Measurements from ENCODE around the gene DRAM1. TPM values are rescaled to one million over a fixed set of nuclear protein-coding genes. Genes with fewer than 3 reads are reported as not detected.
"Not testable (repeated sequence)": the region's sequence is repeated elsewhere in the genome, so short reads cannot be mapped to it uniquely, and the experiment has no call there.

The DRAM1 gene
- polyA plus RNA-seq, 2 of the 4 experiments (the other 2 are of a cell fraction): 28.0 to 39.1 TPM

DNA sequence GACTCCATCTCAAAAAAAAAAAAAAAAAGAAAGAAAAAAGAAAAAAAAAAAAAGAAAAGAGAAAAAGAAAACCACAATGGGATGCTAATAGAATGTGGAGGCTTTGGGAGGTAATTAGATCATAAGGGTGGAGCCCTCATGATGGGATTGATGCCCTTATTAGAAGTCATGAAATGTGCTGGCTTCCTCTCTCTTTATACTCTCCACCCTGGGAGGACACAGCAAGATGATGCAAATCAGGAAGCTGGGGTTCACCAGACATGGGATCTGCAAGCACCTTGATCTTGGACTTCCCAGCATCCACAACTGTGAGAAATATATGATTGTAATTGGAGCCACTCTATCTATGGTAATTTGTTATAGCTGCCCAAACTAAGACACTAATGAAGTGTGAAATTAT, 13.4 kb upstream of the DRAM1 start:
- CTCF ChIA-PET: interaction anchor here (0.6 to 2.5 kb wide), 6 partner anchors 11 to 1792 kb away, joined by 3 to 8 read pairs (median 4); partner anchors contain the start of gene GNPTAB
- no peak for ATAC-seq

DNA sequence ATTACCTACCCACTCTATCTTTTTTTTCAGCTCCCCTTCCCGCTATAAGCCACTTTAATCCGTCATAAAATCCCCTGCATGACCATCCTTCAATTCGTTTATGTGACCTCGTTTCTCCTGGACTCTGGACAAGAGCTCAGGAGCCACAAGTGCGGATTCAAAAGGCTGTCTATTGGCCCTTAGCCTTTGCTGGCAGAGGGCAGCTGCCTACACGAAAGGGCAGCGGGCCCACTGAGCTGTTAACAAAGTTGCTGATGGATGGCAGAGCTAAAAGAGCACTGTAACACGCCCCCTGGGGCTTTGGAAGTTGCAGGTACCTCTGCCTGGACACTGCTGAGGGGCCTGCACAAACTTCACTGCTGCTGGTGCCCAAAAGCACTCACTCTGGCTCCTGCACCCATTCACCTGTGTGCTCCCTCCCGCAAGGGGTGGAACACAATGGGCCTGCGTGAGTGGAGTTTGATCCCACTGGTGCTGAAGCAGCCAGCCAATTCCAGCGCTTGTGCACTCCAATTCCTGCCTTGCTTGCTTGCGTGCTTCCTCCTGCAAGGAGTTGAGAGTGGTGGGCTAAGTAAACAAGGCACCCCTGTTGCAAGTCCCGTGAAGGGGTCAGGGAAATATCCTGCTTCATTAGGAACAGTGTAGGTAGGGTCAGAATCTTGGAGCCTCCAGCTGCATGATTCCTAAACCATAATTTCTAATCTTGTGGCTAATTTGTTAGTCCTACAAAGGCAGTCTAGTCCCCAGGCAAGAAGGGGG, 10.6 kb upstream of the DRAM1 start:
- Histone ChIP-seq H3K27ac (no peak overlapping the region), H3K4me3 (no peak overlapping the region), H3K9me3 (no peaks in the 10 kb centered on the region), H3K4me1 (no peaks in the 10 kb centered on the region), H3K4me2 (no peak overlapping the region)
- DNase-seq (ENCODE audit: low read depth in 1 of 2, low spot score in 1 of 2) (no peak), FAIRE-seq (no peak), ATAC-seq (no peak; a peak in 1 of 6 replicates)
- TF ChIP-seq HOXB13 (CRISPR knock-in tag; IDR thresholded peaks at IDR 0.05; ENCODE audit: low read depth) (no peak), ZFP36 (IDR thresholded peaks at IDR 0.05; ENCODE audit: borderline replicate concordance, partially characterized antibody) (no peak)
- CTCF ChIA-PET: interaction anchor here (2.8 kb wide), 1 partner anchor 27 kb away, joined by 10 read pairs; no protein-coding TSS in a partner anchor
- WGBS (ENCODE audit: missing lambda C conversion rate): 61% methylated on average over 13 of the region's 13 CpGs
- POLR2A ChIA-PET: interaction anchor here (0.6 kb wide), 1 partner anchor 1550 kb away, joined by 3 read pairs; no protein-coding TSS in a partner anchor

More for the DNA sequence above, 13.4 kb upstream of the DRAM1 start:
- Histone ChIP-seq H3K4me1 (peaks cover 9% of the 10 kb centered on the region; the same call in 2 of the 3 replicates), H3K9me3 (no peaks in the 10 kb centered on the region), H3K27ac (no peak overlapping the region), H3K4me3 (no peak overlapping the region), H3K4me2 (no peak overlapping the region)
- TF ChIP-seq BHLHE40 (IDR thresholded peaks at IDR 0.05; ENCODE audit: low read depth, low read length): no peak
- no peak for TF ChIP-seq RAD21 (conservative IDR thresholded peaks at IDR 0.05 in 1 of 2, IDR thresholded peaks at IDR 0.05 in 1 of 2)
- no peak for TF ChIP-seq JUN (IDR thresholded peaks at IDR 0.05)
- no peak for TF ChIP-seq ZC3H11A (IDR thresholded peaks at IDR 0.05)
- TF ChIP-seq POLR2A (IDR thresholded peaks at IDR 0.05; ENCODE audit: low read length): no peak
- no peak for TF ChIP-seq FOSB (CRISPR knock-in tag; IDR thresholded peaks at IDR 0.05)
- TF ChIP-seq, protein P1, sequence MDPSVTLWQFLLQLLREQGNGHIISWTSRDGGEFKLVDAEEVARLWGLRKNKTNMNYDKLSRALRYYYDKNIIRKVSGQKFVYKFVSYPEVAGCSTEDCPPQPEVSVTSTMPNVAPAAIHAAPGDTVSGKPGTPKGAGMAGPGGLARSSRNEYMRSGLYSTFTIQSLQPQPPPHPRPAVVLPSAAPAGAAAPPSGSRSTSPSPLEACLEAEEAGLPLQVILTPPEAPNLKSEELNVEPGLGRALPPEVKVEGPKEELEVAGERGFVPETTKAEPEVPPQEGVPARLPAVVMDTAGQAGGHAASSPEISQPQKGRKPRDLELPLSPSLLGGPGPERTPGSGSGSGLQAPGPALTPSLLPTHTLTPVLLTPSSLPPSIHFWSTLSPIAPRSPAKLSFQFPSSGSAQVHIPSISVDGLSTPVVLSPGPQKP (IDR thresholded peaks at IDR 0.05; ENCODE audit: low read depth, low read length): no peak
- no peak for TF ChIP-seq GATA3 (IDR thresholded peaks at IDR 0.05; ENCODE audit: borderline replicate concordance)
- TF ChIP-seq HOXA7 (CRISPR knock-in tag; IDR thresholded peaks at IDR 0.05): no peak
- TF ChIP-seq, protein P2, sequence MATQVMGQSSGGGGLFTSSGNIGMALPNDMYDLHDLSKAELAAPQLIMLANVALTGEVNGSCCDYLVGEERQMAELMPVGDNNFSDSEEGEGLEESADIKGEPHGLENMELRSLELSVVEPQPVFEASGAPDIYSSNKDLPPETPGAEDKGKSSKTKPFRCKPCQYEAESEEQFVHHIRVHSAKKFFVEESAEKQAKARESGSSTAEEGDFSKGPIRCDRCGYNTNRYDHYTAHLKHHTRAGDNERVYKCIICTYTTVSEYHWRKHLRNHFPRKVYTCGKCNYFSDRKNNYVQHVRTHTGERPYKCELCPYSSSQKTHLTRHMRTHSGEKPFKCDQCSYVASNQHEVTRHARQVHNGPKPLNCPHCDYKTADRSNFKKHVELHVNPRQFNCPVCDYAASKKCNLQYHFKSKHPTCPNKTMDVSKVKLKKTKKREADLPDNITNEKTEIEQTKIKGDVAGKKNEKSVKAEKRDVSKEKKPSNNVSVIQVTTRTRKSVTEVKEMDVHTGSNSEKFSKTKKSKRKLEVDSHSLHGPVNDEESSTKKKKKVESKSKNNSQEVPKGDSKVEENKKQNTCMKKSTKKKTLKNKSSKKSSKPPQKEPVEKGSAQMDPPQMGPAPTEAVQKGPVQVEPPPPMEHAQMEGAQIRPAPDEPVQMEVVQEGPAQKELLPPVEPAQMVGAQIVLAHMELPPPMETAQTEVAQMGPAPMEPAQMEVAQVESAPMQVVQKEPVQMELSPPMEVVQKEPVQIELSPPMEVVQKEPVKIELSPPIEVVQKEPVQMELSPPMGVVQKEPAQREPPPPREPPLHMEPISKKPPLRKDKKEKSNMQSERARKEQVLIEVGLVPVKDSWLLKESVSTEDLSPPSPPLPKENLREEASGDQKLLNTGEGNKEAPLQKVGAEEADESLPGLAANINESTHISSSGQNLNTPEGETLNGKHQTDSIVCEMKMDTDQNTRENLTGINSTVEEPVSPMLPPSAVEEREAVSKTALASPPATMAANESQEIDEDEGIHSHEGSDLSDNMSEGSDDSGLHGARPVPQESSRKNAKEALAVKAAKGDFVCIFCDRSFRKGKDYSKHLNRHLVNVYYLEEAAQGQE (IDR thresholded peaks at IDR 0.05): no peak
- TF ChIP-seq, protein P3, sequence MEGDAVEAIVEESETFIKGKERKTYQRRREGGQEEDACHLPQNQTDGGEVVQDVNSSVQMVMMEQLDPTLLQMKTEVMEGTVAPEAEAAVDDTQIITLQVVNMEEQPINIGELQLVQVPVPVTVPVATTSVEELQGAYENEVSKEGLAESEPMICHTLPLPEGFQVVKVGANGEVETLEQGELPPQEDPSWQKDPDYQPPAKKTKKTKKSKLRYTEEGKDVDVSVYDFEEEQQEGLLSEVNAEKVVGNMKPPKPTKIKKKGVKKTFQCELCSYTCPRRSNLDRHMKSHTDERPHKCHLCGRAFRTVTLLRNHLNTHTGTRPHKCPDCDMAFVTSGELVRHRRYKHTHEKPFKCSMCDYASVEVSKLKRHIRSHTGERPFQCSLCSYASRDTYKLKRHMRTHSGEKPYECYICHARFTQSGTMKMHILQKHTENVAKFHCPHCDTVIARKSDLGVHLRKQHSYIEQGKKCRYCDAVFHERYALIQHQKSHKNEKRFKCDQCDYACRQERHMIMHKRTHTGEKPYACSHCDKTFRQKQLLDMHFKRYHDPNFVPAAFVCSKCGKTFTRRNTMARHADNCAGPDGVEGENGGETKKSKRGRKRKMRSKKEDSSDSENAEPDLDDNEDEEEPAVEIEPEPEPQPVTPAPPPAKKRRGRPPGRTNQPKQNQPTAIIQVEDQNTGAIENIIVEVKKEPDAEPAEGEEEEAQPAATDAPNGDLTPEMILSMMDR (IDR thresholded peaks at IDR 0.05): no peak
- TF ChIP-seq, protein P4, sequence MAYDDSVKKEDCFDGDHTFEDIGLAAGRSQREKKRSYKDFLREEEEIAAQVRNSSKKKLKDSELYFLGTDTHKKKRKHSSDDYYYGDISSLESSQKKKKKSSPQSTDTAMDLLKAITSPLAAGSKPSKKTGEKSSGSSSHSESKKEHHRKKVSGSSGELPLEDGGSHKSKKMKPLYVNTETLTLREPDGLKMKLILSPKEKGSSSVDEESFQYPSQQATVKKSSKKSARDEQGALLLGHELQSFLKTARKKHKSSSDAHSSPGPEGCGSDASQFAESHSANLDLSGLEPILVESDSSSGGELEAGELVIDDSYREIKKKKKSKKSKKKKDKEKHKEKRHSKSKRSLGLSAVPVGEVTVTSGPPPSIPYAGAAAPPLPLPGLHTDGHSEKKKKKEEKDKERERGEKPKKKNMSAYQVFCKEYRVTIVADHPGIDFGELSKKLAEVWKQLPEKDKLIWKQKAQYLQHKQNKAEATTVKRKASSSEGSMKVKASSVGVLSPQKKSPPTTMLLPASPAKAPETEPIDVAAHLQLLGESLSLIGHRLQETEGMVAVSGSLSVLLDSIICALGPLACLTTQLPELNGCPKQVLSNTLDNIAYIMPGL (CRISPR knock-in tag; IDR thresholded peaks at IDR 0.05; ENCODE audit: borderline replicate concordance): no peak
- no peak for TF ChIP-seq HOXB13 (CRISPR knock-in tag; IDR thresholded peaks at IDR 0.05; ENCODE audit: low read depth)
- DNase-seq (ENCODE audit: low read depth in 1 of 2, low spot score in 1 of 2): no peak
- FAIRE-seq: no peak
- POLR2A ChIA-PET: no interaction called here

DNA sequence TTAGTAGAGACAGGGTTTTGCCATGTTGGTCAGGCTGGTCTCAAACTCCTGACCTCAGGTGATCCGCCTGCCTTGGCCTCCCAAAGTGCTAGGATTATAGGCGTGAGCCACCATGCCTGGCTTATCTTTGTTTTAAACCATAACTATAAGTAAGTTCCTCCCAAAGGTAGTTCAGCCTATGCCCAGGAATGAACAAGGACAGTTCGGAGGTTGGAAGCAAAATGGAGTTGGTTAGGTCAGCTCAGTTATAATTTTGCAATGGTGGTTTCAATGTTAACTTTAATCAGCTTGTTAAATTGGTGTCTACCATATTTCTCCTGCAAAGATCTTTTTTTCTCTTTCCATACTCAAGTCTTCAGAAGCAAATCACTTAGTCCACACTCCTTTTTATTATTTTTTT, 9.8 kb upstream of the DRAM1 start:
- POLR2A ChIA-PET: interaction anchor here (0.7 kb wide), 1 partner anchor 170 kb away, joined by 7 read pairs; the partner anchor contains the start of gene CHPT1

More for the DNA sequence above, 9.8 kb upstream of the DRAM1 start:
- WGBS (ENCODE audit: missing lambda C conversion rate): 88% methylated on average over 3 of the region's 3 CpGs
- ATAC-seq; H3K4me1 ChIP-seq; H3K4me3 ChIP-seq; H3K4me2 ChIP-seq; H3K27ac ChIP-seq; DNase-seq (ENCODE audit: low read depth in 1 of 2, low spot score in 1 of 2); H3K9me3 ChIP-seq; FAIRE-seq: not testable (repeated sequence)
- CTCF ChIA-PET: interaction anchor here (2.8 kb wide), 1 partner anchor 28 kb away, joined by 10 read pairs; no protein-coding TSS in a partner anchor

Data from A549 (cell line).